Measurements from ENCODE around the gene CRYGB.

The CRYGB gene

DNA sequence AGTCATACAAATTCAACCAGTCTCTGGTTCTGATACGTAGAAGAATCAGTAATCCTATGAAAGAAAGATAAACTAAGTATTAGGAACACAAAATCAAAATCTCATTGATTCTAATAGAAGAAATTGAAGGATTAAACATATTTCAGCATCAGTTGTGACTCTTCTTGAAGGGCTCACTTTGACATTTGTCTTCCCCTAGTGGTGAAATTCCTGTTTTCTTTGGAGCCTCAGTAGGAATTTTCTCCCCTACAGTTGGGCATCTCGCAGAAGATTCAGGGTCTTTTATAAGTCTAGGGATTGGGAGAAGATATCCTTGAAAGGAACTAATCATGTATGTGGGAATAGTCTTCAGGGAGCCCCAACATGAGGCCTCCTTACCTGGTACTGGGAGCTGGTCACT, 2.8 kb upstream of the CRYGB start:
- Histone ChIP-seq H3K79me2 (ENCODE audit: insufficient read depth, low read length) (no peaks in the 10 kb centered on the region), H3K4me2 (ENCODE audit: low read depth, low read length, poor library complexity, severe bottlenecking) (no peak overlapping the region), H3K36me3 (ENCODE audit: insufficient read depth, low read length) (no peaks in the 10 kb centered on the region), H4K20me1 (ENCODE audit: insufficient read depth, low read length, poor library complexity, severe bottlenecking) (no peaks in the 10 kb centered on the region), H2AFZ (ENCODE audit: low read length) (no peak overlapping the region), H3K9me3 (ENCODE audit: insufficient read depth, low read depth, low read length) (peaks cover 5% of the 10 kb centered on the region; the same call in 1 of the 2 replicates), H3K27me3 (ENCODE audit: insufficient read depth, low read length, poor library complexity, severe bottlenecking) (no peaks in the 10 kb centered on the region), H3K4me1 (ENCODE audit: insufficient read depth, low read length, poor library complexity, severe bottlenecking) (no peaks in the 10 kb centered on the region), H3K4me3 (ENCODE audit: low read length, poor library complexity, severe bottlenecking) (no peak overlapping the region), H3K9me2 (replicated peaks; ENCODE audit: low read depth, low read length) (no peaks in the 10 kb centered on the region), H3K9ac (ENCODE audit: low read depth, low read length, poor library complexity, severe bottlenecking) (no peak overlapping the region), H3F3A (ENCODE audit: low read depth) (no peaks in the 10 kb centered on the region)
- TF ChIP-seq, protein P1, sequence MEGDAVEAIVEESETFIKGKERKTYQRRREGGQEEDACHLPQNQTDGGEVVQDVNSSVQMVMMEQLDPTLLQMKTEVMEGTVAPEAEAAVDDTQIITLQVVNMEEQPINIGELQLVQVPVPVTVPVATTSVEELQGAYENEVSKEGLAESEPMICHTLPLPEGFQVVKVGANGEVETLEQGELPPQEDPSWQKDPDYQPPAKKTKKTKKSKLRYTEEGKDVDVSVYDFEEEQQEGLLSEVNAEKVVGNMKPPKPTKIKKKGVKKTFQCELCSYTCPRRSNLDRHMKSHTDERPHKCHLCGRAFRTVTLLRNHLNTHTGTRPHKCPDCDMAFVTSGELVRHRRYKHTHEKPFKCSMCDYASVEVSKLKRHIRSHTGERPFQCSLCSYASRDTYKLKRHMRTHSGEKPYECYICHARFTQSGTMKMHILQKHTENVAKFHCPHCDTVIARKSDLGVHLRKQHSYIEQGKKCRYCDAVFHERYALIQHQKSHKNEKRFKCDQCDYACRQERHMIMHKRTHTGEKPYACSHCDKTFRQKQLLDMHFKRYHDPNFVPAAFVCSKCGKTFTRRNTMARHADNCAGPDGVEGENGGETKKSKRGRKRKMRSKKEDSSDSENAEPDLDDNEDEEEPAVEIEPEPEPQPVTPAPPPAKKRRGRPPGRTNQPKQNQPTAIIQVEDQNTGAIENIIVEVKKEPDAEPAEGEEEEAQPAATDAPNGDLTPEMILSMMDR (conservative IDR thresholded peaks at IDR 0.05; ENCODE audit: low read length), result peak; percentile 35
- TF ChIP-seq EZH2phosphoT487 (IDR thresholded peaks at IDR 0.05; ENCODE audit: borderline replicate concordance), result no peak

GRCh38 chr2:208147759-208148158, 1.8 kb upstream of the CRYGB start:
- no peak overlapping the region for H2AFZ ChIP-seq (ENCODE audit: low read length)
- no peaks in the 10 kb centered on the region for H3K4me1 ChIP-seq (ENCODE audit: insufficient read depth, low read length, poor library complexity, severe bottlenecking)
- no peaks in the 10 kb centered on the region for H3K9me2 ChIP-seq (replicated peaks; ENCODE audit: low read depth, low read length)
- no peak overlapping the region for H3K4me2 ChIP-seq (ENCODE audit: low read depth, low read length, poor library complexity, severe bottlenecking)
- no peak for TF ChIP-seq EZH2phosphoT487 (IDR thresholded peaks at IDR 0.05; ENCODE audit: borderline replicate concordance)
- TF ChIP-seq, protein P1 (conservative IDR thresholded peaks at IDR 0.05; ENCODE audit: low read length), result peak; percentile 24; the same call in 1 of the 2 replicates
- no peak overlapping the region for H3K9ac ChIP-seq (ENCODE audit: low read depth, low read length, poor library complexity, severe bottlenecking)
- H3K9me3 ChIP-seq (ENCODE audit: insufficient read depth, low read depth, low read length), result peaks cover 5% of the 10 kb centered on the region; the same call in 1 of the 2 replicates
- no peaks in the 10 kb centered on the region for H3F3A ChIP-seq (ENCODE audit: low read depth)
- no peaks in the 10 kb centered on the region for H3K36me3 ChIP-seq (ENCODE audit: insufficient read depth, low read length)
- no peaks in the 10 kb centered on the region for H3K79me2 ChIP-seq (ENCODE audit: insufficient read depth, low read length)
- no peaks in the 10 kb centered on the region for H3K27me3 ChIP-seq (ENCODE audit: insufficient read depth, low read length, poor library complexity, severe bottlenecking)
- H4K20me1 ChIP-seq (ENCODE audit: insufficient read depth, low read length, poor library complexity, severe bottlenecking), result no peaks in the 10 kb centered on the region
- H3K4me3 ChIP-seq (ENCODE audit: low read length, poor library complexity, severe bottlenecking), result no peak overlapping the region

DNA sequence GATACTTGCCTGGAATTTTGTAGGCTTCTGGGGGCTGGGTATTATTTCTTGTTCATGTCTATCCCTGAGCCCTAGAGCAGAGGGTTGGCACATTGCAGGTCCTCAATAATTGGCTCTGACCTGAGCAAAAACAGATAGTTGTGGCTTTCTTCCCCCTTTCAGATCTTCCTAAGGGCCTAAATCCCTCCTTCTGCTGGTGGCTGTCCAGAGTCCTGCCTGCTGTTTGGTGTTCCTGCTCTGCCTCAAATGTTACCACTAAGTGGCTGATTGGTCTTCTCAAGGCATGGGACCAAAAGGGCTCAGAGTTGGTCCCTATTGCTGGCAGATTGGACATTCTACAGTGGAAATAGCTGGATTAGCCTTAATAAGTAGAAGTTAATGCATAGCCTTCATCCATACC, 1.1 kb upstream of the CRYGB start:
- no peaks in the 10 kb centered on the region for H3K36me3 ChIP-seq (ENCODE audit: insufficient read depth, low read length)
- no peaks in the 10 kb centered on the region for H3K4me1 ChIP-seq (ENCODE audit: insufficient read depth, low read length, poor library complexity, severe bottlenecking)
- H3K27me3 ChIP-seq (ENCODE audit: insufficient read depth, low read length, poor library complexity, severe bottlenecking), result no peaks in the 10 kb centered on the region
- no peak overlapping the region for H3K4me3 ChIP-seq (ENCODE audit: low read length, poor library complexity, severe bottlenecking)
- no peak for TF ChIP-seq EZH2phosphoT487 (IDR thresholded peaks at IDR 0.05; ENCODE audit: borderline replicate concordance)
- TF ChIP-seq, protein P1 (conservative IDR thresholded peaks at IDR 0.05; ENCODE audit: low read length), result no peak
- H3K79me2 ChIP-seq (ENCODE audit: insufficient read depth, low read length), result no peaks in the 10 kb centered on the region
- no peak overlapping the region for H3K4me2 ChIP-seq (ENCODE audit: low read depth, low read length, poor library complexity, severe bottlenecking)
- H4K20me1 ChIP-seq (ENCODE audit: insufficient read depth, low read length, poor library complexity, severe bottlenecking), result no peaks in the 10 kb centered on the region
- no peaks in the 10 kb centered on the region for H3F3A ChIP-seq (ENCODE audit: low read depth)
- peaks cover 3% of the 10 kb centered on the region; the same call in 1 of the 2 replicates for H3K9me3 ChIP-seq (ENCODE audit: insufficient read depth, low read depth, low read length)
- no peak overlapping the region for H2AFZ ChIP-seq (ENCODE audit: low read length)
- no peak overlapping the region for H3K9ac ChIP-seq (ENCODE audit: low read depth, low read length, poor library complexity, severe bottlenecking)
- no peaks in the 10 kb centered on the region for H3K9me2 ChIP-seq (replicated peaks; ENCODE audit: low read depth, low read length)

Data from Loucy (cell line).